Adrenal gland (tissue), 12 donors: ENCODE results near the gene SPOP. TPM values are rescaled to one million over a fixed set of nuclear protein-coding genes. Genes with fewer than 3 reads are reported as not detected.
"Not testable (repeated sequence)": the region's sequence is repeated elsewhere in the genome, so short reads cannot be mapped to it uniquely, and the experiment has no call there.

Source experiments
- DNase-seq, 7 donors: peaks; one replicate each; pipeline ENCODE4 v3.0.0-alpha.2; 2019 to 2020
- H3K27ac ChIP-seq, 5 donors: fragments of 200-600 bp; sonication (generic) in 4 of 5; 1 replicate in 3 of 5; 2 replicates in 2 of 5; pipeline versions ENCODE4 v1.5.1 to v1.8.0; 2016 to 2020; ENCODE audit warnings: mild to moderate bottlenecking in 1 of 5
- H3K27me3 ChIP-seq: fragments of 200-600 bp; 2 replicates; pipeline ENCODE4 v1.8.0; 2021
- H3K36me3 ChIP-seq, 2 donors: fragments of 200-600 bp; replicated peaks in 1 of 2; 1 replicate in 1 of 2; 2 replicates in 1 of 2; pipeline versions ENCODE4 v1.5.1 to v1.8.0; 2018 to 2022
- H3K4me1 ChIP-seq, 2 donors: fragments of 200-600 bp; replicated peaks in 1 of 2; 1 replicate in 1 of 2; 2 replicates in 1 of 2; pipeline versions ENCODE4 v1.5.1 to v1.8.0; 2018 to 2021
- H3K4me3 ChIP-seq, 4 donors: fragments of 200-600 bp; sonication (generic) in 3 of 4; one replicate each; pipeline ENCODE4 v1.5.1; 2016 to 2018
- H3K9me3 ChIP-seq, 3 donors: fragments of 200-600 bp; sonication (generic) in 1 of 3; replicated peaks in 1 of 3; 1 replicate in 2 of 3; 2 replicates in 1 of 3; pipeline versions ENCODE4 v1.5.1 to v1.8.0; 2016 to 2021
- CTCF ChIP-seq, 6 experiments: fragments of 450-650 bp in 4 of 6; fragments of 200-600 bp in 2 of 6; sonication (generic) in 1 of 6; IDR thresholded peaks; 1 replicate in 5 of 6; 2 replicates in 1 of 6; pipeline versions ENCODE4 v1.5.1 to v1.8.0; 2016 to 2021; ENCODE audit warnings: antibody characterized with exemption in 6 of 6, mild to moderate bottlenecking in 2 of 6, moderate library complexity in 1 of 6
- POLR2A ChIP-seq, 2 donors: fragments of 450-650 bp; IDR thresholded peaks; one replicate each; pipeline ENCODE4 v1.6.1; 2017; ENCODE audit warnings: antibody characterized with exemption in 2 of 2, mild to moderate bottlenecking in 2 of 2, moderate library complexity in 1 of 2
- WGBS, 4 donors: extraction: QIAGEN DNeasy Blood & Tissue Kit in 2 of 4; methylation state at CpG; one replicate each; pipeline versions ENCODE4 v1.1.5 to v1.1.7; 2013 to 2017; 5-methylcytosine and 5-hydroxymethylcytosine counted together
- intact Hi-C, 2 donors: fragments of 100-400 bp; cut with DNase I; formaldehyde crosslinking; loops; one replicate each; pipeline versions ENCODE4 v1.14.1 to v1.15.0; 2022 to 2023
- polyA plus RNA-seq, 3 donors: library from polyadenylated mRNA; stranded (reverse); fragments of 200-250 nt in 2 of 3; fragments of 350-450 nt in 1 of 3; fragmentation: Illumina TruSeq in 1 of 3; extraction: RNeasy Lipid Tissue Mini Kit (QIAGEN cat#74804) in 1 of 3; gene quantifications; one replicate each; pipeline ENCODE4 v1.2.3, GENCODE V29; 2013 to 2014
- total RNA-seq, 9 donors: library from RNA; depleted of rRNA in 4 of 9; stranded (reverse); fragments of >200 nt in 4 of 9; fragments of 120-200 nt in 1 of 9; fragmentation: NEBNext Ultra II Directional in 1 of 9; extraction: Animal tissue kit (Norgen Biotek cat#: 25700) in 1 of 9; gene quantifications; one replicate each; pipeline versions ENCODE4 v1.1.0 to v1.2.4, GENCODE V29; 2013 to 2023
- donor health status: healthy with polysubstance abuse.
- donor health status: Bipolar disorder and iron deficiency.
- donor health status: DM: yes; HTN: yes; CAD: no.
- donor health status: DM: no; HTN: no; CAD: no.
- donor health status: DM: no; HTN: no; CAD: no.
- donor health status: DM: yes; HTN: yes; CAD: no.

SPOP gene
- total and polyA plus RNA-seq, 12 donors = 22.4 to 86.4 (median 57.6) TPM

GRCh38 chr17:49676276-49676868 lies 1.5 kb downstream of the SPOP start:
- intact Hi-C loops = no loop called here
- H3K4me3 ChIP-seq = peak overlapping the region in 2 of 4 donors; percentile 75 to 78
- H3K27ac ChIP-seq = peak overlapping the region in 4 of 5 donors; percentile 94 to 99 (median 97)
- no peaks in the 10 kb centered on the region for H3K36me3 ChIP-seq
- TF ChIP-seq POLR2A (IDR thresholded peaks at IDR 0.05) = no peak
- TF ChIP-seq CTCF (IDR thresholded peaks at IDR 0.05) = no peak
- peak in 1 of 7 donors; percentile 18 for DNase-seq
- peaks cover 26 to 46% of the 10 kb centered on the region in 2 donors for H3K4me1 ChIP-seq
- no peaks in the 10 kb centered on the region for H3K9me3 ChIP-seq
- 14 to 17% (median 16%) methylated on average over 5 of the region's 5 CpGs for whole genome bisulfite sequencing, 4 donors
- H3K27me3 ChIP-seq = no peaks in the 10 kb centered on the region

- H3K4me3 ChIP-seq = no peak overlapping the region
- H3K9me3 ChIP-seq = no peaks in the 10 kb centered on the region
- H3K4me1 ChIP-seq = peaks cover 30 to 64% of the 10 kb centered on the region in 2 donors
- intact Hi-C loops = no loop called here
- no peaks in the 10 kb centered on the region for H3K36me3 ChIP-seq
- H3K27me3 ChIP-seq = no peaks in the 10 kb centered on the region
- TF ChIP-seq CTCF (IDR thresholded peaks at IDR 0.05) (no peak), POLR2A (IDR thresholded peaks at IDR 0.05) (no peak)
- H3K27ac ChIP-seq = no peak overlapping the region
- no peak for DNase-seq
These were observed 3.4 kb downstream of the SPOP start for GRCh38 chr17:49674507-49674906.

- intact Hi-C loops, DNase-seq, H3K4me3 ChIP-seq, H3K27ac ChIP-seq, H3K36me3 ChIP-seq, H3K27me3 ChIP-seq, H3K9me3 ChIP-seq: not testable (repeated sequence)
- H3K4me1 ChIP-seq = peaks cover 30 to 64% of the 10 kb centered on the region in 2 donors
- WGBS, 4 donors = 87 to 93% (median 92%) methylated on average over 6 of the region's 6 CpGs
These were observed 4.2 kb downstream of the SPOP start for GRCh38 chr17:49673679-49674078.

- DNase-seq = no peak
- Histone ChIP-seq H3K36me3 (peaks cover 0 to 7% of the 10 kb centered on the region in 2 donors), H3K9me3 (no peaks in the 10 kb centered on the region), H3K27me3 (no peaks in the 10 kb centered on the region), H3K4me1 (peaks cover 15 to 47% of the 10 kb centered on the region in 2 donors), H3K27ac (no peak overlapping the region), H3K4me3 (no peak overlapping the region)
- WGBS, 4 donors = 75 to 82% (median 81%) methylated on average over 4 of the region's 4 CpGs
- TF ChIP-seq POLR2A (IDR thresholded peaks at IDR 0.05) (no peak), CTCF (IDR thresholded peaks at IDR 0.05) (no peak)
- intact Hi-C loops = no loop called here
These were observed 7.3 kb downstream of the SPOP start for GRCh38 chr17:49670641-49671040.

GRCh38 chr17:49670002-49670401 lies 7.9 kb downstream of the SPOP start:
- Histone ChIP-seq H3K27me3 (no peaks in the 10 kb centered on the region), H3K36me3 (peaks cover 0 to 7% of the 10 kb centered on the region in 2 donors), H3K9me3 (no peaks in the 10 kb centered on the region), H3K4me3 (no peak overlapping the region), H3K27ac (no peak overlapping the region), H3K4me1 (peaks cover 11 to 42% of the 10 kb centered on the region in 2 donors)
- no peak for DNase-seq
- TF ChIP-seq POLR2A (IDR thresholded peaks at IDR 0.05) (no peak), CTCF (IDR thresholded peaks at IDR 0.05) (no peak)
- intact Hi-C loops = no loop called here
- WGBS, 4 donors = 65 to 88% (median 72%) methylated on average over 1 of the region's 1 CpG
